Forelimb muscle (tissue), 1 donor: ENCODE measurements around the gene JOSD2. TPM values are rescaled to one million over a fixed set of nuclear protein-coding genes. Genes with fewer than 3 reads are reported as not detected.
"Not testable (repeated sequence)": the region's sequence is repeated elsewhere in the genome, so short reads cannot be mapped to it uniquely, and the experiment has no call there.

Source experiments
- DNase-seq: peaks from one replicate; pipeline ENCODE4 v3.0.0-alpha.2; 2013; ENCODE audit warnings: low read depth
- polyA plus RNA-seq: library from polyadenylated mRNA; unstranded; fragments of 120-200 nt; gene quantifications from one replicate; pipeline ENCODE4 v1.2.1, GENCODE V29; 2013; ENCODE audit not compliant: insufficient read length

The JOSD2 gene
- polyA plus RNA-seq, 1 donor = 24.6 TPM

- no peak for DNase-seq
These were observed 36.6 kb upstream of the JOSD2 start for GRCh38 chr19:50547385-50548190.

- no peak for DNase-seq
These were observed 35.7 kb upstream of the JOSD2 start for GRCh38 chr19:50546527-50547221.

- no peak for DNase-seq
These were observed 32.0 kb upstream of the JOSD2 start for GRCh38 chr19:50542943-50543342.

GRCh38 chr19:50537769-50538230 lies 26.8 kb upstream of the JOSD2 start:
- no peak for DNase-seq

- no peak for DNase-seq
These were observed 26.3 kb upstream of the JOSD2 start for GRCh38 chr19:50537306-50537685.

GRCh38 chr19:50536662-50537305 lies 25.8 kb upstream of the JOSD2 start:
- no peak for DNase-seq

- no peak for DNase-seq
These were observed 24.7 kb upstream of the JOSD2 start for GRCh38 chr19:50535672-50536187.

- DNase-seq = no peak
These were observed 23.5 kb upstream of the JOSD2 start for GRCh38 chr19:50534478-50534877.

- DNase-seq = no peak
These were observed 22.0 kb upstream of the JOSD2 start for GRCh38 chr19:50532952-50533351.

GRCh38 chr19:50531171-50531612 lies 20.2 kb upstream of the JOSD2 start:
- DNase-seq = no peak

- DNase-seq = not testable (repeated sequence)
These were observed 17.1 kb upstream of the JOSD2 start for GRCh38 chr19:50528052-50528451.

GRCh38 chr19:50522881-50523280 lies 11.9 kb upstream of the JOSD2 start:
- no peak for DNase-seq

GRCh38 chr19:50520822-50521465 lies 10.0 kb upstream of the JOSD2 start:
- no peak for DNase-seq

- DNase-seq = no peak
These were observed 8.1 kb upstream of the JOSD2 start for GRCh38 chr19:50519006-50519575.

GRCh38 chr19:50518091-50519005 lies 7.4 kb upstream of the JOSD2 start:
- no peak for DNase-seq

- no peak for DNase-seq
These were observed 6.7 kb upstream of the JOSD2 start for GRCh38 chr19:50517704-50518075.

GRCh38 chr19:50516964-50517703 lies 6.1 kb upstream of the JOSD2 start:
- DNase-seq = no peak

- no peak for DNase-seq
These were observed 5.5 kb upstream of the JOSD2 start for GRCh38 chr19:50516456-50516855.

- DNase-seq = no peak
These were observed 4.2 kb upstream of the JOSD2 start for GRCh38 chr19:50515168-50515561.
